GM21737 (cell line): ENCODE measurements around the gene NKX1-2.

Source experiments
- ATAC-seq: cut with Tn5 transposase; IDR thresholded peaks from one replicate; pipeline ENCODE4 v1.9.1; 2021; ENCODE audit warnings: mild to moderate bottlenecking, moderate library complexity; ENCODE audit not compliant: unreplicated experiment

The NKX1-2 gene

GRCh38 chr10:124418726-124419501 is 30.9 kb downstream of the NKX1-2 start, which contains the start of gene OAT:
Gene OAT (minus strand): TSS chr10:124418923. CDS start chr10:124412171, 6,752 bp downstream.
- peak; percentile 96 for ATAC-seq

GRCh38 chr10:124417895-124418725 is 31.7 kb downstream of the NKX1-2 start:
- ATAC-seq: peak; percentile 19

- ATAC-seq: no peak
Observed at GRCh38 chr10:124416733-124417132, 33.1 kb downstream of the NKX1-2 start.

GRCh38 chr10:124415210-124415609 is 34.6 kb downstream of the NKX1-2 start:
- ATAC-seq: no peak

- no peak for ATAC-seq
Observed at GRCh38 chr10:124414076-124414475, 35.8 kb downstream of the NKX1-2 start.

GRCh38 chr10:124409696-124410095 is 40.1 kb downstream of the NKX1-2 start:
- no peak for ATAC-seq

- ATAC-seq: no peak
Observed at GRCh38 chr10:124408357-124408756, 41.5 kb downstream of the NKX1-2 start.

GRCh38 chr10:124407456-124407855 is 42.4 kb downstream of the NKX1-2 start:
- ATAC-seq: no peak

- peak; percentile 89 for ATAC-seq
Observed at GRCh38 chr10:124403548-124403947, 46.3 kb downstream of the NKX1-2 start.

- no peak for ATAC-seq
Observed at GRCh38 chr10:124402273-124402672, 47.6 kb downstream of the NKX1-2 start.

- ATAC-seq: no peak
Observed at GRCh38 chr10:124401633-124402032, 48.2 kb downstream of the NKX1-2 start.
